Nephron (organoid): Measurements from ENCODE around the gene TIMM23.

ENCODE experiments used
- H3K27ac Mint-ChIP-seq, 3 experiments: 2 replicates each; pipeline ENCODE4 v1.8.0; 2020; ENCODE audit warnings: mixed read lengths in 3 of 3, mild to moderate bottlenecking in 2 of 3, moderate library complexity in 1 of 3
- H3K27me3 Mint-ChIP-seq: 2 replicates; pipeline ENCODE4 v1.8.0; 2021; ENCODE audit warnings: low read depth, mild to moderate bottlenecking, moderate library complexity, mixed read lengths
- H3K36me3 Mint-ChIP-seq: 2 replicates; pipeline ENCODE4 v1.8.0; 2020; ENCODE audit warnings: low read depth, mixed read lengths
- H3K4me1 Mint-ChIP-seq: 2 replicates; pipeline ENCODE4 v1.8.0; 2020; ENCODE audit warnings: mixed read lengths
- H3K4me3 Mint-ChIP-seq, 3 experiments: 2 replicates each; pipeline ENCODE4 v1.8.0; 2020; ENCODE audit warnings: mild to moderate bottlenecking in 3 of 3, mixed read lengths in 3 of 3, moderate library complexity in 2 of 3
- H3K9me3 Mint-ChIP-seq: 2 replicates; pipeline ENCODE4 v1.8.0; 2020; ENCODE audit warnings: mixed read lengths
- TF ChIP-seq, protein P1 (sequence below), 3 experiments: fragments of 200-600 bp; sonication (generic); IDR thresholded peaks; one replicate each; pipeline ENCODE4 v1.5.0; 2021; ENCODE audit warnings: antibody characterized with exemption in 3 of 3; ENCODE audit not compliant: unreplicated experiment in 3 of 3

TIMM23 gene

DNA sequence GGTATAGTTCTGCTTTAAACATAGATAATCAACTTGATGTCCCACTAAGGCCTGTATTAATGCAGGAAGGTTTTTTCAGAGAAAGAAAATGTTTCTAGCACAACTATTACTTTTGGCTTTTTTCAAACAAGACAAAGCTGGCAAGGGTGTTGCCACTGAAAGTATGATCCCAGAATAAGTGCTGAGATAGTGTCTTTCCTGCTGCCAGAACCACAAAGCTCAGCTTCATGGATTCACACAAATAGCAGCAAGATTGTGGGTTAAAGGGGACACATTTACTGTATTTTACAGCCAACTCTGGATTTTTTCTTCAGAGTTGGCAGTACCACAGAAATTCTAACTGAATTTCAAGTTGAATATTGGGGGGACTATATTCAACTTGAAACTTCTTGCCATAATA is 53.8 kb downstream of the TIMM23 start:
- Mint-ChIP-seq H3K27ac (peak overlapping the region in 1 of 3 experiments; percentile 22), H3K27me3 (no peaks in the 10 kb centered on the region), H3K4me1 (peaks cover 76% of the 10 kb centered on the region), H3K4me3 (no peak overlapping the region), H3K9me3 (no peaks in the 10 kb centered on the region), H3K36me3 (peaks cover 7% of the 10 kb centered on the region)
- TF ChIP-seq, protein P1, sequence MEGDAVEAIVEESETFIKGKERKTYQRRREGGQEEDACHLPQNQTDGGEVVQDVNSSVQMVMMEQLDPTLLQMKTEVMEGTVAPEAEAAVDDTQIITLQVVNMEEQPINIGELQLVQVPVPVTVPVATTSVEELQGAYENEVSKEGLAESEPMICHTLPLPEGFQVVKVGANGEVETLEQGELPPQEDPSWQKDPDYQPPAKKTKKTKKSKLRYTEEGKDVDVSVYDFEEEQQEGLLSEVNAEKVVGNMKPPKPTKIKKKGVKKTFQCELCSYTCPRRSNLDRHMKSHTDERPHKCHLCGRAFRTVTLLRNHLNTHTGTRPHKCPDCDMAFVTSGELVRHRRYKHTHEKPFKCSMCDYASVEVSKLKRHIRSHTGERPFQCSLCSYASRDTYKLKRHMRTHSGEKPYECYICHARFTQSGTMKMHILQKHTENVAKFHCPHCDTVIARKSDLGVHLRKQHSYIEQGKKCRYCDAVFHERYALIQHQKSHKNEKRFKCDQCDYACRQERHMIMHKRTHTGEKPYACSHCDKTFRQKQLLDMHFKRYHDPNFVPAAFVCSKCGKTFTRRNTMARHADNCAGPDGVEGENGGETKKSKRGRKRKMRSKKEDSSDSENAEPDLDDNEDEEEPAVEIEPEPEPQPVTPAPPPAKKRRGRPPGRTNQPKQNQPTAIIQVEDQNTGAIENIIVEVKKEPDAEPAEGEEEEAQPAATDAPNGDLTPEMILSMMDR (IDR thresholded peaks at IDR 0.05; ENCODE audit: unreplicated experiment in 3 of 3), result no peak

DNA sequence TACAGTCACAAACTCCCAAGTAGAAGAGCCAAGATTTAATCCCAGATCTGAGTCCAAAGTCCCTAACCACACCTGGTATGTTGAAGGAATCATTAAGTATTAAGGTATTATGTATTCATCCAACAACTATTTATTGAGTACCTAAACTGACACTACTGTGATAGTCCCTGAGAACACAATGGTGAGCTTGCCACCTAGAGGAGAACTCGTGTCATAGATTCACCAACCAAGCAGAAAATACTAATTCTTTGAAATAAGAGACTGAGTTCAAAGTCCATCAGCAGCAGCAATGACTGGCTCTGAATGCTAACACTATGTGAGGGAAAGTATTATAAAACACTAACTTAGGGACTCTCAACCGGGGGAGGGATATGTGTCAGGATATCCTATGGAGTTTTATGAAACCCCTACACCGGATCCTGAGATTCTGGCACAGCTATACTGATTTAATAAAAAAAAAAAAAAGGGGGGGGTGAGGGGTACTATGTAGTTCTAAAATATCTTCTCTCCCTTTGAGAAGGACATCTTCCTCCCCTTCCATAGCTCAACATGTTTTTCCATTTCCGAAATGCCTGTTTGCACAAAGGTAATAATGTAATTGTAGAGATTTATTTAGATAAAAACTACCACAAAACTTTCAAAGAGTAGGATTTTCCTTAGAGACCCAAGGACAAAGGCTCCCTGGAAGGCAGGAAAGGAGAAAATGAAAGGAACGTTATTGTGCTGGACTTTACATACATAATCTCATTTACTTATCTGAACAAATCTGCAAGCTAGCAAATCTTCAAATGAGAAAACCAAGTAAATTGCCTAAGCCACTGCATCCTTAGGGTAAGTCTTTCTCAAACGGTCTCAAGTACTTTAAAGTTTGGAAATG is 56.5 kb downstream of the TIMM23 start:
- peaks cover 3% of the 10 kb centered on the region for H3K36me3 Mint-ChIP-seq
- H3K4me3 Mint-ChIP-seq, result peak overlapping the region; percentile 88 to 95 (median 94)
- peak overlapping the region; percentile 81 to 96 (median 84) for H3K27ac Mint-ChIP-seq
- H3K9me3 Mint-ChIP-seq, result no peaks in the 10 kb centered on the region
- H3K27me3 Mint-ChIP-seq, result no peaks in the 10 kb centered on the region
- TF ChIP-seq, protein P1 (IDR thresholded peaks at IDR 0.05; ENCODE audit: unreplicated experiment in 3 of 3), result peak; percentile 54 to 71 (median 66)
- peaks cover 58% of the 10 kb centered on the region for H3K4me1 Mint-ChIP-seq

DNA sequence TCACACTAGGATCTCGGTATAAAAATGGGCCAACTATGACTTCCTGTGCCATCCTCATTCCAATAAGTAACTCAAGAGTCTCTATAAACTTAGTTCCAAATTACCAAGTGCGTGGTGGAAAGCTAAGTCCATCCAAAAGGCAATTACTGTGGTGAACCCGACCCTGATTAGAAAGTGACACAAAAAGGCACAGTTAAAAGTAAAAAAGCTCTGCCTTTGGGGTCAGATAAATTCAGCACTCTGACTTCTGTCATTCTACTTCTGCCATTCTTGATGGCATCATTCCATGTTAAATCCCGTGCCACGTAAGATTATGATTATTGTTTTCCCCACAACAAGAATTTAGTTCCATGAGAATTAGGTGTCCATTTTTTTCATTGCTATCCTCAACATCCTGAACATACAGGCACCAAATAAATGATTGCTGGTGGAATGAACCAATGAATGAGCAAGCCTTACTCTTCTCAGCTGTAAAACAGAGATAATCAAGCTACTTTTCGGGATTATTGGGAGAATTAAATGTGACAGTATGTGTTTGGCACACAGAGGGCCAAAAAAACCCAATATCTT is 57.3 kb downstream of the TIMM23 start:
- TF ChIP-seq, protein P1 (IDR thresholded peaks at IDR 0.05; ENCODE audit: unreplicated experiment in 3 of 3), result no peak
- peaks cover 3% of the 10 kb centered on the region for H3K36me3 Mint-ChIP-seq
- H3K9me3 Mint-ChIP-seq, result no peaks in the 10 kb centered on the region
- no peaks in the 10 kb centered on the region for H3K27me3 Mint-ChIP-seq
- H3K27ac Mint-ChIP-seq, result peak overlapping the region; percentile 81 to 96 (median 84)
- H3K4me3 Mint-ChIP-seq, result peak overlapping the region; percentile 88 to 95 (median 94)
- H3K4me1 Mint-ChIP-seq, result peaks cover 50% of the 10 kb centered on the region

DNA sequence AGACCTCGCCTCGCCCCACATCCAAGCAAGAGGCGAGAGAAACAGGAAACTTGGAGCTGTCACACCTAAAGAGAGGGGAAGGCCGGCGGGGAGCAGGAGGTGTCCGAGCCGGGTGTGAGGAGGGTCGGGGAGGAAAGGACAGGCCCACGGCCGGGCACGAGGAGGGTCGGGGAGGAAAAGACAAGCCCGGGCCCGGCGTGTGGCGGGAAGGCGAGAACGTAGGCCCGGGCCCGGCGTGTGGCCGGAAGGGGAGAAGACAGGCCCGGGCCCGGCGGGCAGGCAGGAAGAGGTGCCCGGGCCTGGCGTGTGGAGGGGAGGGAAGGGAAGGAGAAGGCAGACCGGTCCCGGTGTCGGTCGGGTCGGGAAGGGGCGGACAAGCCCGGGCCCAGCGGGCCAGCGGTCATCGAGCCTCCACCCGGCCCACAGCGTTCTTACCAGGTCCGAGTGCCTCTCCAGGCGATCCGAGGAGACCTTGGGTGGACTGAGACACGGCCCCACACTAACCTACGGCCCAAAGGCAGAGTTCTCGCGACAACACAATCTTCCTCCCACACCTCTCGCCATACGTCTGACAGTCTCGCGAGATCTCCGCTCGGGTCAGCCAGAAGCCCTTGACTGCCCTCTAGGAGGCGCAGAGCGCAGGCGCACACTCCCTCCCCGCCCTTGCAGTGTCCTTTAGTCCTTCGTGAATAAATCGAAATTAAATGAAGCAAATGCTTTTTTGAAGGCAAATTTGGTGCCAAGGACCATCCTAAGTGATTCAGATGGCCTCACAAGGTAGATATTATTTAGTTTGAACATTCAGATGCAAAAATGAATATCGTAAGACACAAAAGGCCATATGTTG is 58.0 kb downstream of the TIMM23 start, which contains the start of gene NCOA4:
Gene NCOA4 (minus strand): TSS at position 533 of the 847 bp plus-strand sequence. CDS start 13,943 bp downstream, outside the sequence.
- peak within 1 kb of the TSS; percentile 88 to 95 (median 94) for H3K4me3 Mint-ChIP-seq
- TF ChIP-seq, protein P1 (IDR thresholded peaks at IDR 0.05; ENCODE audit: unreplicated experiment in 3 of 3), result peak; percentile 47 to 63 (median 49)
- H3K27me3 Mint-ChIP-seq, result no peaks in the 10 kb centered on the region
- no peaks in the 10 kb centered on the region for H3K9me3 Mint-ChIP-seq
- H3K36me3 Mint-ChIP-seq, result peaks cover 3% of the 10 kb centered on the region
- peak within 1 kb of the TSS; percentile 84 to 98 (median 96) for H3K27ac Mint-ChIP-seq
- peaks cover 43% of the 10 kb centered on the region for H3K4me1 Mint-ChIP-seq

DNA sequence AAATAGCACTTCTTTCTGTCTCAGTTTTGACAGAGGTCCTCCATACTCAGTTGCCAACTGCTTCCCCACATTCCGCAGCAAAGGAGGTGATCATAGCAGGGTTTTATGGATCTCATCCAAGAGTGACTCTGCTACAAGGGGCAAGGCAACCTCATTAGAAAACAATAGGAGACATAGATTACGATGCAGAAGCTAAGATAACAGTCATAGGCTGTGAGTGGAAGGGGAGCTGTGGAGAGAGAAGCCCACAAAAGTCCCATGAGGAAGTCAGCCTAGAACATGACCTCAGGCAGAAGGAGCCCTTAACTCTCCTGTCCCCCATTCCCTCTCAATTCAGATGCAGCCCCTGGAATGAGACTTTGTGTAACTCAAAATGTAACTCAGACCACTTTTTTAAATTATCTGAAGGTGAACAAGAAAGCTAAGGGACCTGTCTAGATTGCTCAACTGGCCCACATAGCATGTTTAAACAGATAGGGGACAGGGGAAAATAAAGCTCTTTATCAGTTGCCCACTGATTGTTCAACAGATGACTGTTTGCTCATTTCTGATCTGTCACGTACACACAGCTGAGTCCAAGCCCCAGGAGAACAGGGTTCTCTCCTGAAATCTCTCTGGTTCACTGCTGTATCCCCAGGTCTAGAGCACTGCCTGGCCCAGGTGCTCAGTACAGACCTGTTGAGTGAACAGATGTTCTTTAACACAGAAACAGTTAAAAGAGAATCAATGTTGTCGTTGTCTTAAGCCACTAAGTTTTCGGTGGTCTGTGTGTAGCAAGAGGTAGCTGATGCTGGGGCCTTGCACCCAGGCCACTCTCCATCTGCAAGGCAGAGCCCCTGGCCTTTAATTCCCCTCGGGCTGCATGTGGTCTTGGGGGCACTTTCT is 59.6 kb downstream of the TIMM23 start:
- TF ChIP-seq, protein P1 (IDR thresholded peaks at IDR 0.05; ENCODE audit: unreplicated experiment in 3 of 3), result no peak
- no peaks in the 10 kb centered on the region for H3K27me3 Mint-ChIP-seq
- peak overlapping the region; percentile 32 to 96 (median 85) for H3K27ac Mint-ChIP-seq
- peaks cover 31% of the 10 kb centered on the region for H3K4me1 Mint-ChIP-seq
- H3K4me3 Mint-ChIP-seq, result peak overlapping the region; percentile 45 to 77 (median 69)
- peaks cover 3% of the 10 kb centered on the region for H3K36me3 Mint-ChIP-seq
- H3K9me3 Mint-ChIP-seq, result no peaks in the 10 kb centered on the region
